OCI-M1 (cell line): ENCODE measurements around the gene CCDC197.

Experiments
- DNase-seq: peaks from one replicate; lab custom pipeline; 2025; lab: John Stamatoyannopoulos, UW

CCDC197 gene

GRCh38 chr14:93977790-93978581, 19.1 kb upstream of the CCDC197 start:
- peak; percentile 1 for DNase-seq

- no peak for DNase-seq
These were observed 18.4 kb upstream of the CCDC197 start for GRCh38 chr14:93978735-93979134.

- no peak for DNase-seq
These were observed 16.5 kb upstream of the CCDC197 start for GRCh38 chr14:93980456-93981201.

GRCh38 chr14:93981316-93982229, 15.5 kb upstream of the CCDC197 start:
- no peak for DNase-seq

- DNase-seq: no peak
These were observed 14.7 kb upstream of the CCDC197 start for GRCh38 chr14:93982230-93983007.

GRCh38 chr14:93984070-93984469, 13.0 kb upstream of the CCDC197 start:
- DNase-seq: no peak

GRCh38 chr14:93984987-93985410, 12.1 kb upstream of the CCDC197 start:
- peak; percentile 15 for DNase-seq

GRCh38 chr14:93986955-93987354, 10.1 kb upstream of the CCDC197 start:
- no peak for DNase-seq

- no peak for DNase-seq
These were observed 9.7 kb upstream of the CCDC197 start for GRCh38 chr14:93987376-93987775.

- DNase-seq: no peak
These were observed 9.2 kb upstream of the CCDC197 start for GRCh38 chr14:93987815-93988476.

GRCh38 chr14:93989939-93990338, 7.2 kb upstream of the CCDC197 start:
- peak; percentile 5 for DNase-seq

GRCh38 chr14:93991212-93991611, 5.9 kb upstream of the CCDC197 start:
- no peak for DNase-seq

- DNase-seq: no peak
These were observed 5.5 kb upstream of the CCDC197 start for GRCh38 chr14:93991649-93992048.

GRCh38 chr14:93993382-93993781, 3.7 kb upstream of the CCDC197 start:
- DNase-seq: no peak

GRCh38 chr14:93994919-93995682, 2.0 kb upstream of the CCDC197 start:
- DNase-seq: no peak

- no peak for DNase-seq
These were observed 888 bp upstream of the CCDC197 start for GRCh38 chr14:93996130-93996695.

GRCh38 chr14:93997916-93998870, 1.1 kb downstream of the CCDC197 start:
- no peak for DNase-seq

- DNase-seq: no peak
These were observed 1.8 kb downstream of the CCDC197 start for GRCh38 chr14:93998871-93999403.
